ENCODE measurements around the gene CHCHD10. TPM values are rescaled to one million over a fixed set of nuclear protein-coding genes. Genes with fewer than 3 reads are reported as not detected.
A peak's percentile ranks its signal among the peaks of the same experiment; 100 is the strongest.

Gene CHCHD10
- total and polyA plus RNA-seq, 2 of the 13 experiments (the other 11 are each of a cell fraction or from before 2014, with no cell fraction given): 37.0 to 62.8 TPM

DNA sequence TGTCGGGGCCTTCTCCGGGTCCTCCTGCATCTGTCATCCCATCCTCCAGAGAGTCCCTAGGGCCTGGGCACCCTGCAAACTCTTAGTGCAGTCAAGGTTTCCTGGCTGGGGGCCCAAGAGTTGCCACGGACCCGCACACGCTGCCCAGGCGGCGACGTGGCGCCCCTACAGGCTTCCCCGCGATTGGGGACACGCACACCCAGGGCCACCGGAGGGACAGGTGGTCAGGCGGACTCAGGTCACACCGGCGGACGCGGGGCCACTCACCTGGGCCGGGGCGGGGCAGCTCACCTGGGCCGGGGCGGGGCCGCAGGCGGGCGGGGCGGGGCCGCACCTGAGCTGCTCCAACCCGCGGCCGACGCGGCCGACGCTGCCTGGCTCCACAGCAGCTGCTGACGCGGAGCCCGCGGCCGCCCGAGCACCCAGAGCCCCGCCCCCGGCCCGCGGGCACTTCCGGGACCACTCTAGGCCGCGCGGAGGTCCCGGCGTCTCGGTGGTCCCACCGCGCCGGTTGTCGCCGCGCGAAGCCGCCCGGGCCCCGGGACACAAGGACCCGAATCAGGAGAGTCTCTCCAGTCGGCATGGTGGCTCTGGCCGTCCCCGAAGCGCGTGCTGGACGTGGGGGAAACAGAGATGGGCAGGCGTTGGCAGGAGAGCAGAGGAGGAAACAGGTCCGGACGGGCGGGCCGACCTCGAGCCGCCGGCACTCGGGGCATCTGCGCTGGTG, 16.9 kb downstream of the CHCHD10 start, which contains the start of gene ZNF70 (continued):
- TF ChIP-seq, protein P1, sequence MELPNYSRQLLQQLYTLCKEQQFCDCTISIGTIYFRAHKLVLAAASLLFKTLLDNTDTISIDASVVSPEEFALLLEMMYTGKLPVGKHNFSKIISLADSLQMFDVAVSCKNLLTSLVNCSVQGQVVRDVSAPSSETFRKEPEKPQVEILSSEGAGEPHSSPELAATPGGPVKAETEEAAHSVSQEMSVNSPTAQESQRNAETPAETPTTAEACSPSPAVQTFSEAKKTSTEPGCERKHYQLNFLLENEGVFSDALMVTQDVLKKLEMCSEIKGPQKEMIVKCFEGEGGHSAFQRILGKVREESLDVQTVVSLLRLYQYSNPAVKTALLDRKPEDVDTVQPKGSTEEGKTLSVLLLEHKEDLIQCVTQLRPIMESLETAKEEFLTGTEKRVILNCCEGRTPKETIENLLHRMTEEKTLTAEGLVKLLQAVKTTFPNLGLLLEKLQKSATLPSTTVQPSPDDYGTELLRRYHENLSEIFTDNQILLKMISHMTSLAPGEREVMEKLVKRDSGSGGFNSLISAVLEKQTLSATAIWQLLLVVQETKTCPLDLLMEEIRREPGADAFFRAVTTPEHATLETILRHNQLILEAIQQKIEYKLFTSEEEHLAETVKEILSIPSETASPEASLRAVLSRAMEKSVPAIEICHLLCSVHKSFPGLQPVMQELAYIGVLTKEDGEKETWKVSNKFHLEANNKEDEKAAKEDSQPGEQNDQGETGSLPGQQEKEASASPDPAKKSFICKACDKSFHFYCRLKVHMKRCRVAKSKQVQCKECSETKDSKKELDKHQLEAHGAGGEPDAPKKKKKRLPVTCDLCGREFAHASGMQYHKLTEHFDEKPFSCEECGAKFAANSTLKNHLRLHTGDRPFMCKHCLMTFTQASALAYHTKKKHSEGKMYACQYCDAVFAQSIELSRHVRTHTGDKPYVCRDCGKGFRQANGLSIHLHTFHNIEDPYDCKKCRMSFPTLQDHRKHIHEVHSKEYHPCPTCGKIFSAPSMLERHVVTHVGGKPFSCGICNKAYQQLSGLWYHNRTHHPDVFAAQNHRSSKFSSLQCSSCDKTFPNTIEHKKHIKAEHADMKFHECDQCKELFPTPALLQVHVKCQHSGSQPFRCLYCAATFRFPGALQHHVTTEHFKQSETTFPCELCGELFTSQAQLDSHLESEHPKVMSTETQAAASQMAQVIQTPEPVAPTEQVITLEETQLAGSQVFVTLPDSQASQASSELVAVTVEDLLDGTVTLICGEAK (IDR thresholded peaks at IDR 0.05): no peak
- TF ChIP-seq, protein P1 (CRISPR knock-in tag; IDR thresholded peaks at IDR 0.05): peak; percentile 47; the same call in 1 of the 2 replicates
- TF ChIP-seq GABPA (IDR thresholded peaks at IDR 0.05; ENCODE audit: low read depth, low read length) (peak; percentile 75), GABPA (CRISPR knock-in tag; IDR thresholded peaks at IDR 0.05; ENCODE audit: low read depth) (peak; percentile 79), ZNF674 (CRISPR knock-in tag; IDR thresholded peaks at IDR 0.05; ENCODE audit: low read depth) (no peak), SMAD3 (CRISPR knock-in tag; IDR thresholded peaks at IDR 0.05) (no peak), ZNF441 (CRISPR knock-in tag; IDR thresholded peaks at IDR 0.05; ENCODE audit: borderline replicate concordance) (peak; percentile 11; the same call in 1 of the 2 replicates), ZNF777 (CRISPR knock-in tag; IDR thresholded peaks at IDR 0.05) (0 out of 2 replicates have a peak, but pooled peaks have one; percentile 45), CBX2 (IDR thresholded peaks at IDR 0.05; ENCODE audit: low read depth, low read length) (no peak), CBX2 (CRISPR knock-in tag; IDR thresholded peaks at IDR 0.05; ENCODE audit: low read depth) (no peak), ZFX (CRISPR knock-in tag; IDR thresholded peaks at IDR 0.05; ENCODE audit: low read depth) (peak; percentile 81; the same call in 1 of the 2 replicates), NFKB2 (CRISPR knock-in tag; IDR thresholded peaks at IDR 0.05; ENCODE audit: borderline replicate concordance) (peak; percentile 72; the same call in 1 of the 2 replicates), KLF16 (CRISPR knock-in tag; IDR thresholded peaks at IDR 0.05) (0 out of 4 replicates have a peak, but pooled peaks of 1 of the 2 experiments have one; percentile 19), RFX5 (IDR thresholded peaks at IDR 0.05; ENCODE audit: low read depth, low read length) (peak; percentile 93)
- TF ChIP-seq, protein P2, sequence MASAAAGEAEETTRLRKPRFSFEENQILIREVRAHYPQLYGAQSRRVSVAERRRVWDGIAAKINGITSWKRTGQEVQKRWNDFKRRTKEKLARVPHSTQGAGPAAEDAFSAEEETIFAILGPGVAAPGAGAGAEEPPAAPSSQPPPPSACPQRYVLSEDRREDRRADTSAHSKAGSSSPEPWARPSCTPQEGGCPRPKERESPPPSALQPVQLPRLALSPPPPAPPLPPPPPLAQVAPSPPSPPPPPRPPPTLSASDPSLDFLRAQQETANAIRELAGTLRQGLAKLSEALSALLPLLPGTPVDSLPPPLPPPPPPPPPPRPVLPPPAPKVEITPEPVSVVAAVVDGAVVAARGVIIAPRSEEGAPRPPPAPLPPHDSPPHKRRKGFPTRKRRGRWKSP (CRISPR knock-in tag; IDR thresholded peaks at IDR 0.05): no peak
- TF ChIP-seq, protein P3, sequence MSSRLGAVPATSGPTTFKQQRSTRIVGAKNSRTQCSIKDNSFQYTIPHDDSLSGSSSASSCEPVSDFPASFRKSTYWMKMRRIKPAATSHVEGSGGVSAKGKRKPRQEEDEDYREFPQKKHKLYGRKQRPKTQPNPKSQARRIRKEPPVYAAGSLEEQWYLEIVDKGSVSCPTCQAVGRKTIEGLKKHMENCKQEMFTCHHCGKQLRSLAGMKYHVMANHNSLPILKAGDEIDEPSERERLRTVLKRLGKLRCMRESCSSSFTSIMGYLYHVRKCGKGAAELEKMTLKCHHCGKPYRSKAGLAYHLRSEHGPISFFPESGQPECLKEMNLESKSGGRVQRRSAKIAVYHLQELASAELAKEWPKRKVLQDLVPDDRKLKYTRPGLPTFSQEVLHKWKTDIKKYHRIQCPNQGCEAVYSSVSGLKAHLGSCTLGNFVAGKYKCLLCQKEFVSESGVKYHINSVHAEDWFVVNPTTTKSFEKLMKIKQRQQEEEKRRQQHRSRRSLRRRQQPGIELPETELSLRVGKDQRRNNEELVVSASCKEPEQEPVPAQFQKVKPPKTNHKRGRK (CRISPR knock-in tag; IDR thresholded peaks at IDR 0.05): no peak
